Thoracic aorta (tissue), 2 donors: ENCODE results near the gene GAD2. TPM values are rescaled to one million over a fixed set of nuclear protein-coding genes. Genes with fewer than 3 reads are reported as not detected.

ENCODE experiments used
- ATAC-seq: fragments of 150-250 bp; one replicate; pipeline ENCODE4 v1.8.0; 2017; ENCODE audit warnings: low read depth; ENCODE audit not compliant: insufficient number of reproducible peaks, low FRiP score
- DNase-seq: peaks from one replicate; pipeline ENCODE4 v3.0.0-alpha.2; 2020; ENCODE audit warnings: low spot score
- H3K27ac ChIP-seq, 2 donors: fragments of 200-600 bp; sonication (generic); 1 replicate in 1 of 2; 2 replicates in 1 of 2; pipeline ENCODE4 v1.5.1; 2016; ENCODE audit warnings: mild to moderate bottlenecking in 2 of 2, moderate library complexity in 2 of 2
- H3K27me3 ChIP-seq: fragments of 200-600 bp; sonication (generic); replicated peaks from 2 replicates; pipeline ENCODE4 v1.6.0; 2016; ENCODE audit warnings: mild to moderate bottlenecking; ENCODE audit not compliant: insufficient read depth
- H3K36me3 ChIP-seq: fragments of 200-600 bp; sonication (generic); one replicate; pipeline ENCODE4 v1.5.1; 2016
- H3K4me1 ChIP-seq, 2 donors: fragments of 200-600 bp; sonication (generic); 1 replicate in 1 of 2; 2 replicates in 1 of 2; pipeline versions ENCODE4 v1.5.1 to v1.6.0; 2016; ENCODE audit warnings: low read depth in 2 of 2, mild to moderate bottlenecking in 1 of 2; ENCODE audit not compliant: control insufficient read depth in 1 of 2
- H3K4me3 ChIP-seq: fragments of 200-600 bp; sonication (generic); 2 replicates; pipeline ENCODE4 v1.5.1; 2016; ENCODE audit warnings: mild to moderate bottlenecking
- H3K9me3 ChIP-seq: fragments of 200-600 bp; sonication (generic); 2 replicates; pipeline ENCODE4 v1.5.1; 2016
- CTCF ChIP-seq: fragments of 200-600 bp; sonication (generic); IDR thresholded peaks from one replicate; pipeline ENCODE4 v1.5.1; 2019; ENCODE audit warnings: antibody characterized with exemption
- total RNA-seq, 2 donors: library from RNA; depleted of rRNA; stranded (reverse); fragments of >200 nt; gene quantifications; one replicate each; pipeline versions ENCODE4 v1.1.0 to v1.2.3, GENCODE V29; 2016

GAD2 gene
- total RNA-seq, 2 donors from 2014 or later, result not detected

DNA sequence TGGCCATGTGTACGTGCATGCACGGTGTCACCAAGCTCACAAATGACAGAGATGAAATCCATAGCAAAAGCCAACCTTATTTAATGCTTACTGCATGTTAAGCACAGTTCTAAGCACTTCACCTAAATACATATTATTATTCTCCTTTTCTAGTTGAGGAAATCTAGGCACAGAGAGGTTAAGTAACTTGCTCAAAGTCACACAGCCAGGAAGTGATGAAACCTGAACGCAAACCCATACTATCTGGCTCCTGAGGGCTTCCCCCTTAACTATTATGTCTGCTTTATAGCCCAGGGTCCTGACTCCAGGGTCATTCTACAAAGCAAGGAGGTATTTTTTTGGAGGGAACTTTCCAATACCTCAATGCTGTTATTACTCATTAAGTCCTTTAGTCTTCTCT is 61.7 kb downstream of the GAD2 start:
- TF ChIP-seq CTCF, result no peak
- Histone ChIP-seq H3K4me1 (no peaks in the 10 kb centered on the region), H3K9me3 (no peaks in the 10 kb centered on the region), H3K27me3 (no peaks in the 10 kb centered on the region), H3K27ac (no peak overlapping the region), H3K4me3 (no peak overlapping the region), H3K36me3 (no peaks in the 10 kb centered on the region)
- DNase-seq (no peak), ATAC-seq (no peak)

- DNase-seq (no peak), ATAC-seq (no peak)
- no peaks in the 10 kb centered on the region for H3K27me3 ChIP-seq
- H3K9me3 ChIP-seq, result no peaks in the 10 kb centered on the region
- H3K4me3 ChIP-seq, result no peak overlapping the region
- no peak for TF ChIP-seq CTCF
- no peaks in the 10 kb centered on the region for H3K4me1 ChIP-seq
- no peaks in the 10 kb centered on the region for H3K36me3 ChIP-seq
- H3K27ac ChIP-seq, result no peak overlapping the region
Observed at GRCh38 chr10:26290236-26290635, 73.7 kb downstream of the GAD2 start.

- ATAC-seq, result no peak
- no peaks in the 10 kb centered on the region for H3K27me3 ChIP-seq
Observed at GRCh38 chr10:26291721-26292480, 75.3 kb downstream of the GAD2 start.

DNA sequence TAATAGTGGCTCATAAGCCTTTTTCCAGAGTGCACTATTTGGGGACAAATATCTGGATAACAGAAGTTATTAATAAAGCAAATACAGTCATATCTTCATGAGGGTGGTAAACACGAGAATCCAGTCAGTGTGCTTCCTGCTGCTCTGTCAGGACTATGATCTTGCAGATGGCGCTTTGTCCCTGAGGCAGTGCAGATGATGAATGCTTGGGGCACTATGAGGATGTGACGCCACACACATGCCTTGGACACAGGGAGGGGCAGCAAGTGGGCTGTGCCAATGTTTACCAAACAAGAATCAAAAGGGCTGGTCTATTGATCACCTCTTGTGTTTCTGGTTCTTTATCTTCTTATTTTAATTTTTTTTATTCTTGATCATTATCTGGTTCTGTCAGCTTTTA is 79.8 kb downstream of the GAD2 start:
- H3K4me1 ChIP-seq, result no peaks in the 10 kb centered on the region
- H3K36me3 ChIP-seq, result no peaks in the 10 kb centered on the region
- no peak overlapping the region for H3K27ac ChIP-seq
- DNase-seq, result no peak
- no peaks in the 10 kb centered on the region for H3K9me3 ChIP-seq
- no peak for TF ChIP-seq CTCF
- no peak for ATAC-seq
- H3K4me3 ChIP-seq, result no peak overlapping the region
- no peaks in the 10 kb centered on the region for H3K27me3 ChIP-seq

More at GRCh38 chr10:26291721-26292480, 75.3 kb downstream of the GAD2 start:
- no peak overlapping the region for H3K4me3 ChIP-seq
- TF ChIP-seq CTCF, result no peak
- H3K27ac ChIP-seq, result no peak overlapping the region
- DNase-seq, result no peak
- H3K36me3 ChIP-seq, result no peaks in the 10 kb centered on the region
- no peaks in the 10 kb centered on the region for H3K9me3 ChIP-seq
- no peaks in the 10 kb centered on the region for H3K4me1 ChIP-seq

- no peak overlapping the region for H3K27ac ChIP-seq
- H3K4me1 ChIP-seq, result no peaks in the 10 kb centered on the region
- H3K36me3 ChIP-seq, result no peaks in the 10 kb centered on the region
- TF ChIP-seq CTCF, result no peak
- no peaks in the 10 kb centered on the region for H3K27me3 ChIP-seq
- no peaks in the 10 kb centered on the region for H3K9me3 ChIP-seq
- ATAC-seq (no peak), DNase-seq (no peak)
- H3K4me3 ChIP-seq, result no peak overlapping the region
Observed at GRCh38 chr10:26300001-26300400, 83.4 kb downstream of the GAD2 start.
